ENCODE results near the gene SPRING1.

SPRING1 gene

DNA sequence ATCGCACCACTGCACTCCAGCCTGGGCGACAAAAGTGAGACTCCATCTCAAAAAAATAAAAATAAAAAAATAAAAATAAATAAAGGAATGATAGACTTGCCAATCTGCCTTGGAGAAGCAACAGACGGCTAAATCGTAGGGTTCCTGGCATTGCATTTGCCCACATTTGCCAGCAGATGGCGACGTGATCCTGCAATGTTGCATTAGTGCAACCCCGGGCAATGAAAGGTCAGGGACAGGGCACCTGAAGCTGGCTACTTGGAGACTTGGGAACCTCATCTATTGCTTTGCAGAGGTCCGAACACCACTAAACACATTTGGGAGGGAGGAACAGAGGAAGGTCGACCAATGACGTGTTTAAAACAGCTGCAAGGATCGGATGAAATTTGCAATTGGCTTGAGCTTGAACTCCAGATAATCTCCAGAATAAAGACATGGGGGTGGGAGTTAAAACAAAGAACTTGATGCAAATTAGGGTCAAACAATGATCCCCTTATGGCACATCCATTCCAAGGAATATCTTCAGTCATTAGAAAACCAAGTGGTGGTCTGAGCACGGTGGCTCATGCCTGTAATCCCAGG lies 34.6 kb downstream of the SPRING1 start:
- FAIRE-seq (peak; percentile 88), DNase-seq (ENCODE audit: insufficient read length) (peak; percentile 40)
- TF ChIP-seq POLR2AphosphoS5 (IDR thresholded peaks at IDR 0.05; ENCODE audit: low read depth, low read length): no peak

DNA sequence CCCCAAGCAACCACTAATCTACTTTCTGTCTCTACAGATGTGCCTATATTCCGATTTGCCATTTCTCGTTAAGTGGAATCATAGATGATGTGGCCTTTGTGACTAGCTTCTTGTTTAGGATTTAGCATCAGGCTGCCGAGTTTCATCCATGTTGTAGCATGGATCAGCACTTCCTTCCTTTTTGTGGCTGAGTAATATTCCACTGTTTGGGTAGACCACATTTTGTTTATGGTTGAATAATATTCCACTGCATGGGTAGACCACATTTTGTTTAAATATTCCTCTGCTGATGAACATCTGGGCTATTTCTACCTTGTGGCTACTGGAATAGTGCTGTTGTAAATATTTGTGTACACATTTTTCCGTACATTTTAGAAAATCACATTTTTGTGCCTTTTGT lies 36.4 kb downstream of the SPRING1 start:
- FAIRE-seq (no peak), DNase-seq (ENCODE audit: insufficient read length) (no peak)
- TF ChIP-seq POLR2A (IDR thresholded peaks at IDR 0.05; ENCODE audit: low read depth, low read length): no peak
- no peak for TF ChIP-seq POLR2AphosphoS5 (IDR thresholded peaks at IDR 0.05; ENCODE audit: low read depth, low read length)
- no peak for TF ChIP-seq TAF1 (IDR thresholded peaks at IDR 0.05; ENCODE audit: borderline replicate concordance, low read depth, low read length)

DNA sequence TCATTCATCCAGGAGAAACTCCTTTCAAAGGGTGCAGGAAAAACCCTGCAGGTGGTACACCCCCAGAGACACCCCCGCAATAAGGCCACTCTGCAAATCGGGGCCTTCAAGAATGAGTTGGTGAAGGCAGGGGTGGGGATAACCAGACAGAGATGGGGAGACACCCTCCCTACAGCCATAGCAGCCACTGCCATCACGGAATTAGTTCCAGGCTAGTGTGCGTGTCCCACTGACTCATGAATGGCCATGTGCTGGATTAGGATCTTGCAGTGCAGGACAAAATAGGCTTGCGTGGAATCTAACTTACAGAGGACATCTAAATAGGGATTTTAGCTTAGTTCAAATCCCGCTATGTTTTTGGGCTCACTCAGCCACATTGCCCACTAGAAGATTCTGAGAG lies 37.8 kb downstream of the SPRING1 start:
- DNase-seq (ENCODE audit: insufficient read length) (no peak), FAIRE-seq (no peak)
- TF ChIP-seq POLR2AphosphoS5 (IDR thresholded peaks at IDR 0.05; ENCODE audit: low read depth, low read length) (no peak), TAF1 (IDR thresholded peaks at IDR 0.05; ENCODE audit: borderline replicate concordance, low read depth, low read length) (no peak), POLR2A (IDR thresholded peaks at IDR 0.05; ENCODE audit: low read depth, low read length) (no peak)

DNA sequence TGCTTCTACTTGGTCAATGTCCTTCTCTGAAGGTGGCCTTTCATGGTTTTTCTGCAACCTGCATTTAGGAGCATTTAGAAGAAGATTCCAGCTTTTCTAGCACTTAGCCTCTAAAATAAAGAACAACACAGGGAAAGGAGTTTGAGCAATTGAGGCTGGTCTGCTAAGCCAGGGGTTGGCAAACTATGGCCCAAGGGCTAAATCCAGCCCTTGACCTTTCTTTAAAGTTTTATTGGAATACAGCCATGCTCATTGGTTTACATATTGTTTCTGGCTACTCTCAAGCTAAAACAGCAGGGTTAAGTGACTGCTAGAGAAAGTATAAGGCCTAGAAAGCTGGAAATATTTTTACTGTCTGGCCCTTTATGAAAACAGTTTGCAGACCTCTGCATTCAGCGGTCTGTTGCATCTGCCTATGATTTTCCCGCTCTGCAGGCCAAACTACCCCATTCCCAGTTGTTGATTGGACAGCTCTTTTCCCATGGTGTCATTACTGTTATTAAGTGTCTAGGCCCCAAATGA lies 39.3 kb downstream of the SPRING1 start:
- DNase-seq (ENCODE audit: insufficient read length): no peak
- FAIRE-seq: no peak
- TF ChIP-seq POLR2A (IDR thresholded peaks at IDR 0.05; ENCODE audit: low read depth, low read length) (no peak), TAF1 (IDR thresholded peaks at IDR 0.05; ENCODE audit: borderline replicate concordance, low read depth, low read length) (no peak), POLR2AphosphoS5 (IDR thresholded peaks at IDR 0.05; ENCODE audit: low read depth, low read length) (no peak)

DNA sequence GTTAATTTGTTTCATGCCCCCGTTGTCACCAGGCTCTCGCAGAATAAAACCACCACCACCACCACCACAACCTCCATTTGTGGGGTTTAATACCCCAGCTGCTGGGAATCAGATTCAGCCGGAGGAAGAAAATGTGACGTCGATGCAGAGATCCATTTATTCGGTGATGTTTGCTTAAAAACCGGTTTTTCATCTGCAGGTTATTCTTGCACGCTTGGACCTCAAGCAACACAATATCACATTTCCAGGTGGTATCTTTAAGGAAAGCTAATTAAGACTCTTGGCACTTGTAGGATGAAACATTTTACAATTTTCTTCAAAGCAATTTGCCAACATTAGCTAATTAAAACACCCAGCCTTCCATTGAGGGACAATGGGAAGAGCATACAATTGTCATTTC lies 39.8 kb downstream of the SPRING1 start:
- no peak for TF ChIP-seq POLR2A (IDR thresholded peaks at IDR 0.05; ENCODE audit: low read depth, low read length)
- no peak for DNase-seq (ENCODE audit: insufficient read length)
- FAIRE-seq: no peak

DNA sequence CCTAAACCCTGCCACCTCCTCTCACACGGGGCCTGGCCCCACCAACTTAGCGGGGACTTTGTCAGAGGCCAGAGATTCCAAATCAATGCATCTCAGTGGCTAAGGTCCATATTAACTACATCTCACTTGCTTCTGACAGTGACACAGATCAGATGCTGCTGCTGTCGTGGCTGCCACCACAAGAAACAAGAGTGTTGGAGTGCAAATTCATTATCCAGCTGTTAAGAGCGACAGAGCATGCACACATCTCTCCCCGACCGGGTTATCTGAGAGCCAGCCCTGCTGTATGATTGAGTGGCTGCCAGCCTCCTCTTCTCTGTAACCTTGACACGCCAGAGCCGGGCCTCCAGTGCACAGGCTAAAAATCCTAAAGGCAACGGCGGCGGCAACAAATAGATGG lies 40.2 kb downstream of the SPRING1 start:
- FAIRE-seq (no peak), DNase-seq (ENCODE audit: insufficient read length) (no peak)
- TF ChIP-seq TAF1 (IDR thresholded peaks at IDR 0.05; ENCODE audit: borderline replicate concordance, low read depth, low read length): no peak
- TF ChIP-seq POLR2AphosphoS5 (IDR thresholded peaks at IDR 0.05; ENCODE audit: low read depth, low read length): no peak
- TF ChIP-seq POLR2A (IDR thresholded peaks at IDR 0.05; ENCODE audit: low read depth, low read length): no peak

DNA sequence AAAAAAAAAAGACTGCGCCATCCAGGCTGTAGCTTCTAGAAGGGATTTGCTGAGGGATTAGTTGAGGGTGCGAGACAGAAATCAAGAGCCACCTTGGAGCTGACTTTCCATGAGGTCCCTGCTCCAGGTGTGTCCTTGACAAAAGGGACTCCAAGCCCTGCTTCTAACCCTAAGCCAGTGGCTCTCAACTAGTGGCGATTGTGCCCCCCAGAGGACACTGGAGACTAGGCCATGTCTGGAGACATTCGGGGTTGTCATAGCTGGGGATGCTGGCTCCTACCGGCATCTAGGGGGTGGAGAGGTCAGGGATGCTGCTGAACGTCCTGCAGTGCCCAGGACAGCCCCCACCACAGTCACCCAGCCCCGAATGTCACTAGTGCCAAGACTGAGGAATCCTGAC lies 40.6 kb downstream of the SPRING1 start:
- FAIRE-seq (peak; percentile 48), DNase-seq (ENCODE audit: insufficient read length) (peak; percentile 27)
- TF ChIP-seq POLR2A (IDR thresholded peaks at IDR 0.05; ENCODE audit: low read depth, low read length) (no peak), TAF1 (IDR thresholded peaks at IDR 0.05; ENCODE audit: borderline replicate concordance, low read depth, low read length) (no peak), POLR2AphosphoS5 (IDR thresholded peaks at IDR 0.05; ENCODE audit: low read depth, low read length) (no peak)

DNA sequence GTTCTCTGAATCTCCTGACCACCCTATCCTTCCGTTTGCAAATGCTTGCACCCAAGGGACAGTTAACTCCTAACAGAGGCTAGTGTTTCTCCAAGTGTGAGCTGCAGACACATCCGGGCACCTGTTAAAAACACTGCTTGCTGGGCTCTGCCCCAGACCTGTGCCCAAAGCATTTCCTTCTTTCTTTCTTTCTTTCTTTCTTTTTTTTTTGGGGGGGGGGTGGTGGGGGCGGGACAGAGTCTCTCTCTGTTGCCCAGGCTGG lies 42.5 kb downstream of the SPRING1 start:
- TF ChIP-seq POLR2AphosphoS5 (IDR thresholded peaks at IDR 0.05; ENCODE audit: low read depth, low read length): no peak
- no peak for TF ChIP-seq POLR2A (IDR thresholded peaks at IDR 0.05; ENCODE audit: low read depth, low read length)
- TF ChIP-seq TAF1 (IDR thresholded peaks at IDR 0.05; ENCODE audit: borderline replicate concordance, low read depth, low read length): no peak
- no peak for DNase-seq (ENCODE audit: insufficient read length)
- FAIRE-seq: no peak

DNA sequence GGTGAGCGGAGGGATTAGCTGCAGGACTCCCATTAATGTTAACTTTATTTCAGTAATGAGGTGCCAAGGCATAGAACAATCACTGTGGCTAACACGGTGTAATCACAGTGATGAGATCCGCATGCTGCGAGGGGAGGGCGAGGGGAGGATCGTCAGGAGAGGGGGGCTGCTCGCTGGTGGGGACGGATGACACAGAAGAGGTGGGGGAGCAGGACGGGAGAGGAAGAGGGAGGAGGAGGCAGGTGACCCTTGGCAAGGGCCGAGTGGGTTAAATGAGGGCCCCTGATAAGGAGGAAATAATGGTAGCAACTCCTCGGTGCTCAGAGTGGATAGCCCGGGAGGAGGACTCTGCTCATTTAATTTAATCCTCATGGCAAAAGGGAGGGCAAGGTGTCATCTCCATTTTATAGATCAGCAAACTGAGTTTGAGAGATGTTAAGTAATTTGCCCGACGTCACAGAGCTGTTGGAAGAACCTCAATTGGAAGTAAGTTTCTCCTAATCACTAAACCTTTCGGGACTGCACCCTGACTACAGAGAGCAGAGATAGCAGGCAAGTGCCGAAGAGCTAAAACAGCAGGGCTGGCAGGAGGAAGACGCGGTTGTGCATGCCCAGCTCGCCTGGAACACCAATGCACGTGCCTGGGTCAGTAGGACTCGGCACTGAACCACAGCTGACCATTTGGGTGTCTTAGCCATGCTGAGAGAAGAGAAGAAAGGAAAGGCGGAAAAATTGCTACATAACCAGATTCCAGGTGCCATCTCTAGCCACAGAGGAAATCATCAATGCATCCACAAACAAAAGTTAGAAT lies 43.0 kb downstream of the SPRING1 start:
- no peak for FAIRE-seq
- DNase-seq (ENCODE audit: insufficient read length): no peak
- TF ChIP-seq POLR2AphosphoS5 (IDR thresholded peaks at IDR 0.05; ENCODE audit: low read depth, low read length) (no peak), TAF1 (IDR thresholded peaks at IDR 0.05; ENCODE audit: borderline replicate concordance, low read depth, low read length) (no peak), POLR2A (IDR thresholded peaks at IDR 0.05; ENCODE audit: low read depth, low read length) (no peak)

DNA sequence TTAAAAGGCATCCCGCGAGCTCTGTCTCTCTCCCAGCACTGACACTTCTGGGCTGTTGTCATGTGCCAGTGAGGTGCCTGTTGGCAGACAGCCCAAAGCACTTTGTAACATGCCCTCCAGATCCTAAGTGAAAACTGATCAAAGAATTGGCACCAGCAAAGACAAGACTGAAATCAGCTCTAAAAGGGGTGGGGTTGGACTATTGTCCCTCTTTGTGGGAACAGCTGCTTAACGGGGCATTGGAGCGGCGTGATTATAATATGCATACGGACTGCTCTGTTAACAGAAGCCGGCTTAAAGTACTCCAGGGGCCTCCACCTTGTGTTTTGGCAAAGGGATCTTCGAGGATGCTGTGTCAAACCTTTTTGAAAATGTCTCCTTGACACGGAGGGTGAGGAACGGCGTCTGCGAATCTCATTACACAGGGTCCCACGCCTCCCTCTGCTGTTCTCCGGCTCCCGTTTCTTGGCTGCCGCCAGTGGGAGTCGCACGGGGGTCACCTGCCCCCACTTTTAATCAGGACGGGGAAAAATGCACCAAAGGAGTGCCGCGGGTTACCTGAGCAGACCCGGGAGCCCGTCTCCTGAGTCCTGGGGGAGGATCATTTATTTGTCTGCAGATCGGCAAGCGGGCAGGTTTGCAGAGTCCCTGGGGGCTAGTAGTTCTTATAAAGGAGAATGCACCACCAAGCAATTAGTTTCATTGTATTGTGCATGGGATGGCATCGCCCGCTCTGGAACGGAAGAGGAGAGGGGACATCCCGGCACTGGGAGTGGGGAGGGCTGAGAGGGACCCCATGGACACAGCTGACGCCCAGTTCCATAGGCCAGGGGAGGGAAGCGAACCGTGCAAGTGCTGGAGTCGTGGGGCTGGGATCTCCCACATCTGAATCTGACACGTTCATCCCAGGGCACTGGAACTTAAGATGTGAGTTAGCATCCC lies 44.3 kb downstream of the SPRING1 start:
- DNase-seq (ENCODE audit: insufficient read length) (no peak), FAIRE-seq (no peak)
- TF ChIP-seq TAF1 (IDR thresholded peaks at IDR 0.05; ENCODE audit: borderline replicate concordance, low read depth, low read length): no peak
- TF ChIP-seq POLR2A (IDR thresholded peaks at IDR 0.05; ENCODE audit: low read depth, low read length): no peak
- TF ChIP-seq POLR2AphosphoS5 (IDR thresholded peaks at IDR 0.05; ENCODE audit: low read depth, low read length): no peak

DNA sequence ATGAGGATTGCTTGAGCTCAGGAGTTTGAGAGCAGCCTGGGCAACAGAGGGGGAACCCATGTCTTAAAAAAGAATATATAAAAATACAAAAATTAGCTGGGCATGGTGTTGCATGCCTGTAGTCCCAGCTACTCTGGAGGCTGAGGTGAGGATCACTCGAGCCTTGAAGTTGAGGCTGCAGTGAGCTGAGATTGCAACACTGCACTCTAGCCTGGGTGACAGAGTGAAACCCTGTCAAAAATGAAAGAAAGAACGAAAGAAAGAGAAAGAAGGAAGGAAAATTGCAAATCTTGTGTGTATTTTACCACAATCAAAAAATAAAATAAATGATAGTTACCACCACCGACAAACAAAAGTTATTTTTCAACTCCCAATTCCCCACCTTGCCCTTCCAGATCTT lies 45.3 kb downstream of the SPRING1 start:
- FAIRE-seq (no peak), DNase-seq (ENCODE audit: insufficient read length) (no peak)
- no peak for TF ChIP-seq POLR2A (IDR thresholded peaks at IDR 0.05; ENCODE audit: low read depth, low read length)
- TF ChIP-seq POLR2AphosphoS5 (IDR thresholded peaks at IDR 0.05; ENCODE audit: low read depth, low read length): no peak
- no peak for TF ChIP-seq TAF1 (IDR thresholded peaks at IDR 0.05; ENCODE audit: borderline replicate concordance, low read depth, low read length)

All from GM12892 (cell line).